GM18909 (cell line): ENCODE results near the gene IMPDH2.
A peak's percentile ranks its signal among the peaks of the same experiment; 100 is the strongest.

Experiments
- ATAC-seq: cut with Tn5 transposase; IDR thresholded peaks from one replicate; pipeline ENCODE4 v1.9.1; 2021; ENCODE audit warnings: mild to moderate bottlenecking; ENCODE audit not compliant: unreplicated experiment, poor library complexity

The IMPDH2 gene

GRCh38 chr3:49028673-49029562 lies at the start of gene IMPDH2:
TSS of gene IMPDH2 (minus strand) at chr3:49029398. CDS start at chr3:49029350, 48 bp downstream.
- ATAC-seq, result peak; percentile 89

- no peak for ATAC-seq
Measured at GRCh38 chr3:49076646-49077045, 47.4 kb upstream of the IMPDH2 start.

GRCh38 chr3:49076116-49076515 lies 46.9 kb upstream of the IMPDH2 start:
- no peak for ATAC-seq

- ATAC-seq, result no peak
Measured at GRCh38 chr3:49058011-49058410, 28.8 kb upstream of the IMPDH2 start.

GRCh38 chr3:49057268-49057667 lies 28.1 kb upstream of the IMPDH2 start:
- ATAC-seq, result no peak

- no peak for ATAC-seq
Measured at GRCh38 chr3:49054344-49054862, 25.2 kb upstream of the IMPDH2 start.

- ATAC-seq, result no peak
Measured at GRCh38 chr3:49053543-49053942, 24.3 kb upstream of the IMPDH2 start.

GRCh38 chr3:49035281-49035680 lies 6.1 kb upstream of the IMPDH2 start:
- no peak for ATAC-seq

- no peak for ATAC-seq
Measured at GRCh38 chr3:49034650-49035049, 5.5 kb upstream of the IMPDH2 start.

GRCh38 chr3:49032646-49033304 lies 3.6 kb upstream of the IMPDH2 start:
- no peak for ATAC-seq

- ATAC-seq, result no peak
Measured at GRCh38 chr3:49030321-49030720, 1.1 kb upstream of the IMPDH2 start.

- ATAC-seq, result no peak
Measured at GRCh38 chr3:49029563-49029884, 326 bp upstream of the IMPDH2 start.

- ATAC-seq, result no peak
Measured at GRCh38 chr3:49028298-49028672, 913 bp downstream of the IMPDH2 start.

- no peak for ATAC-seq
Measured at GRCh38 chr3:49027634-49028033, 1.6 kb downstream of the IMPDH2 start.

- ATAC-seq, result no peak
Measured at GRCh38 chr3:49026536-49026935, 2.7 kb downstream of the IMPDH2 start.

GRCh38 chr3:49025793-49026520 lies 3.2 kb downstream of the IMPDH2 start:
- no peak for ATAC-seq

GRCh38 chr3:49025005-49025792 lies 4.0 kb downstream of the IMPDH2 start:
- ATAC-seq, result no peak

GRCh38 chr3:49024449-49024848 lies 4.7 kb downstream of the IMPDH2 start:
- no peak for ATAC-seq

GRCh38 chr3:49023775-49024174 lies 5.4 kb downstream of the IMPDH2 start:
- no peak for ATAC-seq

- no peak for ATAC-seq
Measured at GRCh38 chr3:49022688-49023171, 6.5 kb downstream of the IMPDH2 start.
